HFFc6 (cell line): ENCODE results near the gene SLC18A3. TPM values are rescaled to one million over a fixed set of nuclear protein-coding genes. Genes with fewer than 3 reads are reported as not detected.

ENCODE experiments used
- DNase-seq: peaks from one replicate; pipeline ENCODE4 v3.0.0-alpha.2; 2018
- H3K27ac Mint-ChIP-seq: 2 replicates; pipeline ENCODE4 v1.8.0; 2020; ENCODE audit warnings: mild to moderate bottlenecking, mixed read lengths
- H3K27me3 Mint-ChIP-seq: 2 replicates; pipeline ENCODE4 v1.8.0; 2021; ENCODE audit warnings: mild to moderate bottlenecking, moderate library complexity, mixed read lengths; ENCODE audit not compliant: insufficient read depth
- H3K36me3 Mint-ChIP-seq: 2 replicates; pipeline ENCODE4 v1.8.0; 2021; ENCODE audit warnings: low read depth, mixed read lengths
- H3K4me1 Mint-ChIP-seq: 2 replicates; pipeline ENCODE4 v1.8.0; 2020; ENCODE audit warnings: low read depth, mixed read lengths
- H3K4me3 Mint-ChIP-seq: 2 replicates; pipeline ENCODE4 v1.8.0; 2020; ENCODE audit warnings: mild to moderate bottlenecking, moderate library complexity, mixed read lengths
- H3K9me3 Mint-ChIP-seq: 2 replicates; pipeline ENCODE4 v1.8.0; 2020; ENCODE audit warnings: mild to moderate bottlenecking, mixed read lengths
- CTCF ChIP-seq: fragments of 200-600 bp; sonication (generic); IDR thresholded peaks from 2 replicates; pipeline ENCODE4 v1.5.0; 2021; ENCODE audit warnings: antibody characterized with exemption, mild to moderate bottlenecking
- long read RNA-seq: library from polyadenylated mRNA; unstranded; transcript quantifications from one replicate; pipeline ENCODE4 v2.0.0, GENCODE V29; 2019
- total RNA-seq, 6 experiments: library from RNA; stranded (reverse); fragmentation: NEBNext Ultra II Directional; extraction: Animal tissue kit (Norgen Biotek cat#: 25700); gene quantifications; 2 replicates in 1 of 6; 3 replicates in 5 of 6; pipeline ENCODE4 v1.2.3, GENCODE V29; 2021

Gene SLC18A3
- not detected for total RNA-seq
- long read RNA-seq: 0 reads

DNA sequence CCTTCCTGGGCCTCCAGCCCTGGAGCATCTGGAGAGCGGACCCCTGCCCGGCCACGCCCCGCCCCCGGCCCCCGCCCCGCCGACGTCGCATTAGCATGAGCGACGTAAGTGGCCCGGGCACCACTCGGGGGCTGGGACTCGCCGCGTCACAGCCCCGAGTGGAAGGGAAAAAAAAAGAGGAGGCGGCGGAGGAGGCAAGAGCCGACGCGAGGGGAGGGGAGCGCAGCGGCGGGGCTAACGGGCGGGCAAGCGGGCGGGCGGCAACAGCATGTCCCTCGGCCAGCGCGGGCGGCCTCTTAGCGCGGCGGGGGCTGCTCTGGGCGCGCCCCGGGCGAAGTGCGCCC is at the start of gene SLC18A3:
TSS of gene SLC18A3 (plus strand) at position 197 of the 344 bp plus-strand sequence. CDS start 431 bp downstream, outside the sequence.
- TF ChIP-seq CTCF: no peak
- H3K36me3 Mint-ChIP-seq: peaks cover 13% of the 10 kb centered on the region; the same call in 1 of the 2 replicates
- no peak within 1 kb of the TSS for H3K27ac Mint-ChIP-seq
- peaks cover 69% of the 10 kb centered on the region for H3K27me3 Mint-ChIP-seq
- H3K4me3 Mint-ChIP-seq: no peak within 1 kb of the TSS
- H3K4me1 Mint-ChIP-seq: peaks cover 8% of the 10 kb centered on the region
- peaks cover 13% of the 10 kb centered on the region for H3K9me3 Mint-ChIP-seq
- DNase-seq: no peak

- Mint-ChIP-seq H3K4me1 (peaks cover 94% of the 10 kb centered on the region), H3K36me3 (peaks cover 12% of the 10 kb centered on the region), H3K27ac (peak overlapping the region; percentile 53; the same call in 1 of the 2 replicates)
Measured at GRCh38 chr10:49560526-49560925, 49.6 kb upstream of the SLC18A3 start.

DNA sequence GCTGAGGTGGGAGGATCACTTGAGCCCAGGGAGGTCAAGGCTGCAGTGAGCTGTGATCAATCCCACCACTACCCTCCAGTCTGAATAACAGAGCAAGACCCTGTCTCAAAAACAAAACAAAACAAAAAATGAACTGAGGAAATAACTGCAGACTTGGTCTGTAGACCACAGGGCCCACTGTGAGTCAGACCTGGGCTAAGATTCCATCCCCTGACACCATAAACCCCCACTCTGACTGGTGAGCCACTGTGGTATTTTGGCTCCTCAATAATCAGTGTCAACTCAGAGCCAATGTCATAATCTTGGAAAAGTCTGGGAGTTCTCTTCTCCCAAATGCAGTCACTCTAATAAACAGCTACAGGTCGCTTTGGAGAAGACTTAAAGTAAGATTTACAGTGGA is 47.2 kb upstream of the SLC18A3 start:
- Mint-ChIP-seq H3K4me3 (peak overlapping the region; percentile 39), H3K36me3 (peaks cover 12% of the 10 kb centered on the region), H3K4me1 (peaks cover 91% of the 10 kb centered on the region), H3K27ac (peak overlapping the region; percentile 73), H3K27me3 (no peaks in the 10 kb centered on the region; the same call in 1 of the 2 replicates), H3K9me3 (peaks cover 7% of the 10 kb centered on the region; the same call in 1 of the 2 replicates)
- no peak for TF ChIP-seq CTCF
- peak; percentile 48 for DNase-seq

More at GRCh38 chr10:49560526-49560925, 49.6 kb upstream of the SLC18A3 start:
- Mint-ChIP-seq H3K4me3 (no peak overlapping the region), H3K27me3 (peaks cover 3% of the 10 kb centered on the region), H3K9me3 (peaks cover 6% of the 10 kb centered on the region)
- DNase-seq: no peak
- TF ChIP-seq CTCF: no peak

- peak overlapping the region; percentile 13; the same call in 1 of the 2 replicates for H3K4me3 Mint-ChIP-seq
- peaks cover 25% of the 10 kb centered on the region for H3K36me3 Mint-ChIP-seq
- peak overlapping the region; percentile 73 for H3K27ac Mint-ChIP-seq
- H3K9me3 Mint-ChIP-seq: peaks cover 18% of the 10 kb centered on the region
- no peaks in the 10 kb centered on the region; the same call in 1 of the 2 replicates for H3K27me3 Mint-ChIP-seq
- H3K4me1 Mint-ChIP-seq: peaks cover 96% of the 10 kb centered on the region
- TF ChIP-seq CTCF: no peak
- DNase-seq: peak; percentile 73
Measured at GRCh38 chr10:49564461-49565009, 45.6 kb upstream of the SLC18A3 start.

DNA sequence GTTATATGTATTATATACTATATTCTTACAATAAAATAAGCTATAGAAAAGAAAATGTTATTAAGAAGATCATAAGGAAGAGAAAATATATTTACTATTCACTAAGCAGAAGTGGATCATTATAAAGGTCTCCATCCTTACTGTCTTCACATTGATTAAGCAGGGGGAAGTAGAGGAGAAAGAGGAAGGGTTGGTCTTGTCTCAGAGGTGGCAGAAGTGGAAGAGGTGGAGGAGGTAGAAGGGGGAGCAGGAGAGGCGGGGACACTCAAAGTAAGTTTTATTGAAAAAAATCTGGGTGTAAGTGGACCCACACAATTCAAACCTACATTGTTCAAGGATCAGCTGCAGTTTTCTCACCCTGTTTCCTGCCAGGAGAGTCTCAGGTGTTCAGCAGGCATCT is 42.3 kb upstream of the SLC18A3 start:
- no peak for DNase-seq
- Mint-ChIP-seq H3K4me1 (peaks cover 96% of the 10 kb centered on the region), H3K27me3 (no peaks in the 10 kb centered on the region; the same call in 1 of the 2 replicates), H3K9me3 (peaks cover 26% of the 10 kb centered on the region), H3K27ac (peak overlapping the region; percentile 86), H3K4me3 (peak overlapping the region; percentile 70), H3K36me3 (peaks cover 27% of the 10 kb centered on the region)
- TF ChIP-seq CTCF: no peak
